HUES48 (cell line): ENCODE data around the gene DCC.

Experiments used
- H3K27ac ChIP-seq: one replicate; pipeline ENCODE4 v1.7.0; 2013; ENCODE audit warnings: low read depth, low read length, inconsistent platforms
- H3K27me3 ChIP-seq: 2 replicates; pipeline ENCODE4 v1.6.1; 2013; ENCODE audit warnings: mild to moderate bottlenecking, low read length; ENCODE audit not compliant: control insufficient read depth, insufficient read depth
- H3K36me3 ChIP-seq: 2 replicates; pipeline ENCODE4 v1.6.1; 2013; ENCODE audit warnings: low read length; ENCODE audit not compliant: control insufficient read depth, insufficient read depth
- H3K4me1 ChIP-seq: 2 replicates; pipeline ENCODE4 v1.6.1; 2013; ENCODE audit warnings: mild to moderate bottlenecking, low read length; ENCODE audit not compliant: control insufficient read depth, insufficient read depth
- H3K4me3 ChIP-seq: 2 replicates; pipeline ENCODE4 v1.5.1; 2013; ENCODE audit warnings: mild to moderate bottlenecking, low read depth, low read length
- H3K9ac ChIP-seq: 2 replicates; pipeline ENCODE4 v1.6.1; 2013; ENCODE audit warnings: mild to moderate bottlenecking, low read depth, low read length, moderate library complexity
- H3K9me3 ChIP-seq: 2 replicates; pipeline ENCODE4 v1.6.1; 2013; ENCODE audit warnings: low read length; ENCODE audit not compliant: control insufficient read depth, insufficient read depth

Gene DCC

GRCh38 chr18:53360501-53361443, 1020.8 kb downstream of the DCC start:
- H3K27ac ChIP-seq: no peak overlapping the region
- no peaks in the 10 kb centered on the region for H3K9me3 ChIP-seq
- H3K4me3 ChIP-seq: no peak overlapping the region
- H3K4me1 ChIP-seq: no peaks in the 10 kb centered on the region
- no peaks in the 10 kb centered on the region for H3K36me3 ChIP-seq
- H3K9ac ChIP-seq: no peak overlapping the region
- H3K27me3 ChIP-seq: no peaks in the 10 kb centered on the region

GRCh38 chr18:53375621-53376020, 1035.6 kb downstream of the DCC start:
- H3K9me3 ChIP-seq: no peaks in the 10 kb centered on the region
- no peaks in the 10 kb centered on the region for H3K36me3 ChIP-seq
- H3K9ac ChIP-seq: no peak overlapping the region
- no peak overlapping the region for H3K4me3 ChIP-seq
- no peak overlapping the region for H3K27ac ChIP-seq
- peaks cover 13% of the 10 kb centered on the region; the same call in 1 of the 2 replicates for H3K4me1 ChIP-seq
- H3K27me3 ChIP-seq: no peaks in the 10 kb centered on the region

- no peaks in the 10 kb centered on the region for H3K27me3 ChIP-seq
- H3K27ac ChIP-seq: no peak overlapping the region
- H3K4me1 ChIP-seq: peaks cover 8% of the 10 kb centered on the region; the same call in 1 of the 2 replicates
- H3K9me3 ChIP-seq: no peaks in the 10 kb centered on the region
- H3K9ac ChIP-seq: no peak overlapping the region
- H3K4me3 ChIP-seq: no peak overlapping the region
- no peaks in the 10 kb centered on the region for H3K36me3 ChIP-seq
These were observed 1040.2 kb downstream of the DCC start for GRCh38 chr18:53380063-53380639.

- Histone ChIP-seq H3K27me3 (no peaks in the 10 kb centered on the region), H3K27ac (no peak overlapping the region), H3K4me3 (no peak overlapping the region), H3K36me3 (no peaks in the 10 kb centered on the region), H3K4me1 (no peaks in the 10 kb centered on the region), H3K9ac (no peak overlapping the region), H3K9me3 (no peaks in the 10 kb centered on the region)
These were observed 1042.9 kb downstream of the DCC start for GRCh38 chr18:53382870-53383269.

- no peak overlapping the region for H3K4me3 ChIP-seq
- H3K9ac ChIP-seq: no peak overlapping the region
- no peaks in the 10 kb centered on the region for H3K36me3 ChIP-seq
- H3K4me1 ChIP-seq: peaks cover 5% of the 10 kb centered on the region; the same call in 1 of the 2 replicates
- H3K27me3 ChIP-seq: no peaks in the 10 kb centered on the region
- H3K9me3 ChIP-seq: no peaks in the 10 kb centered on the region
- H3K27ac ChIP-seq: no peak overlapping the region
These were observed 1045.9 kb downstream of the DCC start for GRCh38 chr18:53385889-53386288.

GRCh38 chr18:53387581-53387980, 1047.6 kb downstream of the DCC start:
- Histone ChIP-seq H3K9me3 (no peaks in the 10 kb centered on the region), H3K4me1 (peaks cover 5% of the 10 kb centered on the region; the same call in 1 of the 2 replicates), H3K27me3 (no peaks in the 10 kb centered on the region), H3K36me3 (no peaks in the 10 kb centered on the region), H3K27ac (no peak overlapping the region), H3K9ac (no peak overlapping the region), H3K4me3 (no peak overlapping the region)

- Histone ChIP-seq H3K4me3 (no peak overlapping the region), H3K36me3 (no peaks in the 10 kb centered on the region), H3K27ac (no peak overlapping the region), H3K9me3 (no peaks in the 10 kb centered on the region), H3K27me3 (no peaks in the 10 kb centered on the region), H3K9ac (no peak overlapping the region), H3K4me1 (no peaks in the 10 kb centered on the region)
These were observed 1062.7 kb downstream of the DCC start for GRCh38 chr18:53402670-53403069.

GRCh38 chr18:53408271-53408670, 1068.3 kb downstream of the DCC start:
- Histone ChIP-seq H3K27ac (no peak overlapping the region), H3K36me3 (no peaks in the 10 kb centered on the region), H3K4me3 (no peak overlapping the region)

GRCh38 chr18:53411511-53411910, 1071.5 kb downstream of the DCC start:
- peaks cover 10% of the 10 kb centered on the region; the same call in 1 of the 2 replicates for H3K4me1 ChIP-seq
- no peak overlapping the region for H3K4me3 ChIP-seq
- H3K9ac ChIP-seq: no peak overlapping the region
- no peaks in the 10 kb centered on the region for H3K9me3 ChIP-seq
- H3K27me3 ChIP-seq: no peaks in the 10 kb centered on the region
- no peaks in the 10 kb centered on the region for H3K36me3 ChIP-seq
- H3K27ac ChIP-seq: no peak overlapping the region

More at GRCh38 chr18:53408271-53408670, 1068.3 kb downstream of the DCC start:
- H3K9ac ChIP-seq: no peak overlapping the region
- peaks cover 4% of the 10 kb centered on the region; the same call in 1 of the 2 replicates for H3K4me1 ChIP-seq
- no peaks in the 10 kb centered on the region for H3K9me3 ChIP-seq
- no peaks in the 10 kb centered on the region for H3K27me3 ChIP-seq

GRCh38 chr18:53417003-53417402, 1077.0 kb downstream of the DCC start:
- H3K27me3 ChIP-seq: no peaks in the 10 kb centered on the region
- no peak overlapping the region for H3K9ac ChIP-seq
- H3K4me1 ChIP-seq: peaks cover 25% of the 10 kb centered on the region
- H3K27ac ChIP-seq: peak overlapping the region; percentile 76
- no peaks in the 10 kb centered on the region for H3K36me3 ChIP-seq
- H3K4me3 ChIP-seq: peak overlapping the region; percentile 5; the same call in 1 of the 2 replicates
- H3K9me3 ChIP-seq: no peaks in the 10 kb centered on the region

- Histone ChIP-seq H3K9me3 (no peaks in the 10 kb centered on the region), H3K27me3 (no peaks in the 10 kb centered on the region), H3K36me3 (no peaks in the 10 kb centered on the region), H3K4me3 (no peak overlapping the region), H3K27ac (no peak overlapping the region), H3K9ac (no peak overlapping the region), H3K4me1 (peaks cover 21% of the 10 kb centered on the region)
These were observed 1081.9 kb downstream of the DCC start for GRCh38 chr18:53421869-53422268.
